GM12874 (cell line): ENCODE measurements around the gene PPP1R11.
A peak's percentile ranks its signal among the peaks of the same experiment; 100 is the strongest.

Source experiments
- TF ChIP-seq, protein P1 (sequence below): IDR thresholded peaks from 2 replicates; pipeline ENCODE4 v1.5.1; 2011; ENCODE audit warnings: low read depth, mild to moderate bottlenecking, control low read depth, low read length, moderate library complexity; ENCODE audit not compliant: insufficient read depth

Gene PPP1R11

DNA sequence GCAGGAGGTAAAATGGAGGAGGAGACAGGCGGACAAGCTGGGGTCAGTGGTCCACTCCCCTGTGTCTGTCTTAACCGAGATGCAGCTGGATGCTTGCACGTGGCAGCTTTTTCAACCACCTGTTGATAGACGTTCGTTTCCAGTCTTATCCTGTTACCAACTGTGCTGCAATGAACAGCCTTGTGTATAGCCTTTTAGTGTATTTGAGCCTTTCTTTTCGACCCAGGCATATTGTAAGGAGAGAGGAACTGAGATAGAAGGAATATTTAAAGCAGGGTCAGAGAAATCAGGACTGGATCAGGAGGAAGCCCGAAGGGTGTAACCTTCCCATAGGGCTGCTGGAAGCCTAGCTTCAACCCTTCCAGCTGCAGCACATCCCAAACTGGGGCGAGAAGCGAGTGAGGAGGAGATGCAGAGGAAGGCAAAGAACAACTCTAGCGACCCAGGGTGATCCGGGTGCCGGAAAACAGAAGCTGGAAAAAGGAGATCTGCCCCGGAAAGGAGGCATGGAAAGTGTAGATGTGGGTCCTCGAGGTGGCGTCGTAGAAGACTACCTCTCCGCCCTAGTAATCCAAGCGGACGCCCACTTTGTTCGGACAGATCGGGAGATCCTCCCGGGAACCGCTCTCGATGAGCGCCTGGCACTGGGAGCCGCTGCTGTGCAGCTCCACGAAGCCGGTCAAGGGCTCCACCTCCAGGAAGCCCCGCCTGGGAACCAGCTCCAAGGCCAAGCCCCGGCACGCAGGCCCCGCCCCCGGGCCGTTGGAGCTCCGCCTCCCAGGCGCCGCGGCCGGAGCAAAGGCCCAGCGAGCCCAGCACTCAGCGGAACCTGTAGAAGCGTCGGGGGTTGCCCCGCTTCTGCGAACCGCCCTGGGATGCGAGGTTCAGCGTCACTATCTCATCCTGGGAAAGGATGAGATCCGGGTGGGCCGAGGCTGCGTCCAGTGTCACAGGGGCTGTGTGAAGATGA is 34.7 kb downstream of the PPP1R11 start:
- TF ChIP-seq, protein P1, sequence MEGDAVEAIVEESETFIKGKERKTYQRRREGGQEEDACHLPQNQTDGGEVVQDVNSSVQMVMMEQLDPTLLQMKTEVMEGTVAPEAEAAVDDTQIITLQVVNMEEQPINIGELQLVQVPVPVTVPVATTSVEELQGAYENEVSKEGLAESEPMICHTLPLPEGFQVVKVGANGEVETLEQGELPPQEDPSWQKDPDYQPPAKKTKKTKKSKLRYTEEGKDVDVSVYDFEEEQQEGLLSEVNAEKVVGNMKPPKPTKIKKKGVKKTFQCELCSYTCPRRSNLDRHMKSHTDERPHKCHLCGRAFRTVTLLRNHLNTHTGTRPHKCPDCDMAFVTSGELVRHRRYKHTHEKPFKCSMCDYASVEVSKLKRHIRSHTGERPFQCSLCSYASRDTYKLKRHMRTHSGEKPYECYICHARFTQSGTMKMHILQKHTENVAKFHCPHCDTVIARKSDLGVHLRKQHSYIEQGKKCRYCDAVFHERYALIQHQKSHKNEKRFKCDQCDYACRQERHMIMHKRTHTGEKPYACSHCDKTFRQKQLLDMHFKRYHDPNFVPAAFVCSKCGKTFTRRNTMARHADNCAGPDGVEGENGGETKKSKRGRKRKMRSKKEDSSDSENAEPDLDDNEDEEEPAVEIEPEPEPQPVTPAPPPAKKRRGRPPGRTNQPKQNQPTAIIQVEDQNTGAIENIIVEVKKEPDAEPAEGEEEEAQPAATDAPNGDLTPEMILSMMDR = no peak

DNA sequence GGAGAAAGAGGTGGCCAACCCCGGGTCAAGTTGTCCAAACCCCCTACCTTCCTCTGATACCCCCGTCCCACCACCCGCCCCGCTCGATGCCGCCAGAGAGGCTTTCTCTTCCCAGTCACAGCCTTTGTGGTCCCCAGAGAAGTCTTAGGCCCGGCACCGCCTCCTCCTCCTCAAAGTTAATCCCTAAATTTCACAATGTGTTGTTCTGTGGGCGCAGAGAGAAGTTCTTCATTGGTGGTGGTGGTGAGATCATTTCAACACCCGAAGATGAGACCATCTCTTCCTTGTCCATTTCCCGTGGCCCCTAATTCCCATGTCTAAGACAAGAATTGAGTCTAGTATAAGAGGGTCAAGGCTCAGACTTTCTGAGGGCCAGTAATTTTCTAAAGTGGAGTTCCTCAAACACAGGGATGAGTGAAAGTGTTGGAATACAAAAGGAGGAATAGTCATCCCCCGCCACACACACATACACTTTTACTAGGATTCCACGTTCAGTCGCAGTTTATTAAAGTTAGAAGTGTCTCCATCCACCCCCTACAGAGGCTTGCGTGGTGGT is 35.5 kb downstream of the PPP1R11 start:
- TF ChIP-seq, protein P1 = no peak

DNA sequence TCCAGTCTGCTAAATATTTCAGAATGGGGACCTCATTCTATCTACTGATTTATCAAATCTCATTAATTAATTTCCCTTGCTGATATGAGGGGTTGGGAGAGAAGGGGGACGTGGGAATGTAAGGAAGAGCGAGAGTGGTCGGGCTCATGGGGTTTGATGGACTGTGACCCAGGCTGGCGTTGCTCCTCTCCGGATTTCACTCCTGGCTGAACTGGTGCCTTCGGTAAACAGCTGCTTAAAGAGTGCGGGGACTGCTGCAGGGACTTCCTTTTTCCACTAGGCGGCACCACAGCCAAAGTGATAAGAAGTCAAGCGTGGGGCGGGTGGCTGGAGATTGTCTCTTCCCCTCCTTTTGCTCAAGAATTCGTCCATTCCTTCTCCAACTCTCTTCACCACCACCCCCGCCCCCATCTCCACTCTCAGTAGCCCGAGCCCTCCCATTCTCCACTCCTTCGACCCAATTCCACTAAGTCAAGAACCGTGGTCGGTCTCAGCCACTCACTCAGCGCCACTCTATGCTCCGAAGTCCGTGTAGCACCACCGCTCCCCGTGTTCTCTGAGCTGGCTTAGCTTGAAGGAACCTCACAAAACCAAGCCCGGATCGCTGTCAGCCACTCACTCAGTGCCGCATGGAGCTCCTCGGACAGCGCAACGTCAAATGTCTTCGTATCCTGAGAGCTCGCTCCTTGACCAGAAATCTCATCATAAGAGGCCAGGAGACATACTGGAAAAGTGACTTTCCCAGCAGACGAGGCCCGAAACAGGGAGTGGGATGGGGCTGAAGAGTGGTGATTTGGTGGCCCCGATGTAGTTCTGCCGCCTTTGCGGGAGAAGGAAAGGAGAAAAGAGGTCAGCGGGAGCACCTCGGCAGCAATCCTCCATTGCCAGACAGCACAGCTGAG is 36.2 kb downstream of the PPP1R11 start:
- TF ChIP-seq, protein P1 = peak; percentile 96

DNA sequence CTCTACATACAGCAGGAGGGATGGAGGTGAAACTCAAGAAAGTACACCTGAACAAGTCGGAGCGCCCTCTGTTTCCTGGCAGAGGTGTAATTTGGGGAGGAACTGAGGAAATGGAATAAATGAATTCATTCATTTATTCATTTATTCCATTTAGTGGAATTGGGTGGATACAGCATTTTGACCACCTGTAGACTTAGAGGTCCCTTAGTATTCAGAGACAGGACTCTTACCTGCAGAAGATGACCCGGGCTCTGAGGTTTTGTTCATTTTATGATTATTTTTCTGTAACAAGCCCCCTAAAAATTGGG is 36.8 kb downstream of the PPP1R11 start:
- TF ChIP-seq, protein P1 = no peak

DNA sequence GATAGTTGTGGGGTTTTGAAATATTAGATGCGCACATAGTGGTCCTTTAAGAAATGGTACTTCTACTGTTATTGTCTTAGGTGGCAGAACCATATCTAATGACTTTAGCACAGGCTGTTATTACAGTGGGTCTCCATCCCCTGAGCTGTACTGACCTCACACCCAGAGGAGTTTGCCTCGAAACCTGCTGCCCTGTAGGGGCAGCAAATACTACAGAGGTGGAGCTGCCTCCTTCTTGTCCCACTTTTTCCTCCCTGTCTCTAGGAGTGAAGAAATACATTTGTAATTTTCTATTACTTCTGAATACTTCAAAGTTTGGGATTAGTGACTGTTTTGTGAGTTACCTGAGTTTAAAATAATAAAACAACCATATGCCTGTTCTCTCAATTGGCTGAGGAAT is 37.7 kb downstream of the PPP1R11 start:
- TF ChIP-seq, protein P1 = no peak

DNA sequence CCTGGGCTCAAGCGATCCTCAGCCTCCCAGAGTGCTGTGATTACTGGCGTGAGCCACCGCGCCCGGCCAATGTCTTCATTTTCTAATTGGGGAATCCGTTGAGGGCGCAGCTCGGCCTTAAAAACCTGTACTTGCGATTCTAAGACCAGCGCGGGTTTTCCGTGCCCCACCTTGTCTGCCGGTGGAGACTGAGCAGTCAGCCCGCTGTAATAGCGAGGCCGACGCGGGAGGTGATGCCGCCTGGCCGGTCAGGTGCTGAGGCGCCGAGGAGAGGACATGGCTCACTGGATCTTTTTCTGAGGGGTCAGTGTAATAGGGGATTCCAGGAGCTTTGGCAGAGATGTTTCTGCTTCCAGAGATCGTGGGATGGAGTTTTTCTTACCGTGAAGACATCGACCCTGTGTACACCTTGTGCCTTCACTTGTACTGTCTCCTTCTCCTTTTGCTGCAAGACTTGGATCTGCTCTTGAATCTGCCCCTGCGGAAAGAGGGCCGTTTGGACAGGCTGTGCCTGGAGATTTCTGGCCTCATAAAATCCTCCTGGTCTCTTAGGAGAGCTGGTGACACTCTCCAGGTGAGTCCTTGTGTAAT is 44.4 kb downstream of the PPP1R11 start:
- TF ChIP-seq, protein P1 = no peak
